K562 (cell line): ENCODE data around the gene CHIC2. TPM values are rescaled to one million over a fixed set of nuclear protein-coding genes. Genes with fewer than 3 reads are reported as not detected.

Experiments
- ATAC-seq: fragments of 200-7000 bp; cut with Tn5 transposase; 3 replicates; pipeline ENCODE4 v1.9.1; 2020; ENCODE audit warnings: moderate library complexity
- BruUV-seq: library from RNA; stranded (reverse); fragments of 400-500 nt; replicated peaks from 2 replicates; lab custom pipeline; 2021; lab: Mats Ljungman, UMichigan
- CTCF ChIA-PET: fragments of 300-600 bp; formaldehyde crosslinking; extraction: SDS; loops from one replicate; lab custom pipeline; 2021; ENCODE audit warnings: low intra/inter-chr PET ratio; lab: Yijun Ruan, JAX
- POLR2A ChIA-PET: fragments of 300-600, 350-650 bp; sonication (Branson Sonifier 250); formaldehyde crosslinking; extraction: SDS; loops from one replicate; lab custom pipeline; 2021; ENCODE audit warnings: antibody characterized with exemption, inconsistent platforms; lab: Yijun Ruan, JAX
- DNase-seq, 4 experiments: peaks; one replicate each; pipeline versions ENCODE4 v3.0.0 to v3.0.0-alpha.2; 2011 to 2018; ENCODE audit warnings: low spot score in 3 of 4, mixed read lengths in 3 of 4; ENCODE audit errors: extremely low read depth in 1 of 4
- FAIRE-seq: peaks from 2 replicates; lab custom pipeline; 2011; peaks lifted over from hg19 to GRCh38; lab: Jason Lieb, UNC
- H2AFZ ChIP-seq: 2 replicates; pipeline ENCODE4 v1.6.0; 2011; ENCODE audit warnings: low read depth, low read length, control low read depth, inconsistent platforms
- H3K27ac ChIP-seq: fragments of 200-600 bp; 3 replicates; pipeline ENCODE4 v1.8.0; 2011; ENCODE audit warnings: low read depth, mild to moderate bottlenecking, control low read depth, inconsistent platforms, low read length, moderate library complexity, mixed read lengths; ENCODE audit errors: extremely low read depth
- H3K27me3 ChIP-seq, 2 experiments: fragments of 300-600 bp in 1 of 2; 2 replicates in 1 of 2; 3 replicates in 1 of 2; pipeline versions ENCODE4 v1.6.0 to v1.8.0; 2011; ENCODE audit warnings: inconsistent platforms in 2 of 2, low read length in 2 of 2, mild to moderate bottlenecking in 1 of 2, mixed read lengths in 1 of 2, moderate library complexity in 1 of 2; ENCODE audit not compliant: control insufficient read depth in 2 of 2, insufficient read depth in 2 of 2
- H3K36me3 ChIP-seq: fragments of 300-600 bp; 3 replicates; pipeline ENCODE4 v1.8.0; 2011; ENCODE audit warnings: mild to moderate bottlenecking, low read length, inconsistent platforms; ENCODE audit not compliant: control insufficient read depth, insufficient read depth
- H3K4me1 ChIP-seq, 2 experiments: fragments of 200-600 bp in 1 of 2; replicated peaks in 1 of 2; 2 replicates in 1 of 2; 3 replicates in 1 of 2; pipeline versions ENCODE4 v1.5.1 to v1.8.0; 2011; ENCODE audit warnings: inconsistent platforms in 2 of 2, low read length in 2 of 2, mild to moderate bottlenecking in 1 of 2, mixed read lengths in 1 of 2, moderate library complexity in 1 of 2; ENCODE audit not compliant: control insufficient read depth in 2 of 2, insufficient read depth in 2 of 2
- H3K4me2 ChIP-seq: 2 replicates; pipeline ENCODE4 v1.6.1; 2011; ENCODE audit warnings: low read length, control low read depth, inconsistent platforms, mixed read lengths; ENCODE audit not compliant: insufficient read depth
- H3K4me3 ChIP-seq: fragments of 200-600 bp; sonication (generic), shearing (Covaris generic); 2 replicates; pipeline ENCODE4 v1.5.1; 2016; ENCODE audit warnings: control low read depth, inconsistent platforms
- H3K79me2 ChIP-seq: fragments of 200-600 bp; 3 replicates; pipeline ENCODE4 v1.8.0; 2011; ENCODE audit warnings: low read length, inconsistent platforms; ENCODE audit not compliant: control insufficient read depth, insufficient read depth
- H3K9ac ChIP-seq, 2 experiments: 2 replicates each; pipeline versions ENCODE4 v1.6.0 to v1.6.1; 2011; ENCODE audit warnings: low read depth in 2 of 2, low read length in 2 of 2, control low read depth in 1 of 2, inconsistent platforms in 1 of 2, mild to moderate bottlenecking in 1 of 2, mixed read lengths in 1 of 2; ENCODE audit not compliant: insufficient read depth in 1 of 2
- H3K9me1 ChIP-seq: one replicate; pipeline ENCODE4 v1.6.0; 2011; ENCODE audit warnings: inconsistent platforms, mild to moderate bottlenecking, low read length, moderate library complexity; ENCODE audit not compliant: control insufficient read depth, insufficient read depth
- H3K9me3 ChIP-seq: replicated peaks from 2 replicates; pipeline ENCODE4 v1.5.1; 2011; ENCODE audit warnings: low read depth, low read length, inconsistent platforms; ENCODE audit not compliant: control insufficient read depth, insufficient read depth
- H4K20me1 ChIP-seq: replicated peaks from 2 replicates; pipeline ENCODE4 v1.6.1; 2011; ENCODE audit warnings: low read length, inconsistent platforms, mixed read lengths; ENCODE audit not compliant: control insufficient read depth, insufficient read depth
- DPF2 ChIP-seq: fragments of 450-650 bp; IDR thresholded peaks from 2 replicates; pipeline ENCODE4 v1.6.1; 2016
- EGR1 ChIP-seq: fragments of 450-650 bp; conservative IDR thresholded peaks from 2 replicates; pipeline ENCODE4 v1.6.1; 2017; ENCODE audit warnings: mild to moderate bottlenecking
- GTF2E2 ChIP-seq: fragments of 200-800 bp; sonication (Bioruptor generic); IDR thresholded peaks from 2 replicates; pipeline ENCODE4 v1.6.1; 2016; ENCODE audit warnings: missing genetic modification characterization, missing compliant biosample characterization
- HNRNPUL1 ChIP-seq: fragments of 200-400 bp; formaldehyde crosslinking; IDR thresholded peaks from 2 replicates; pipeline ENCODE4 v1.6.1; 2017; ENCODE audit warnings: low read length
- MCM2 ChIP-seq: fragments of 450-650 bp; IDR thresholded peaks from 2 replicates; pipeline ENCODE4 v1.6.1; 2017; ENCODE audit warnings: low read depth, mild to moderate bottlenecking
- PTRF ChIP-seq: fragments of 450-650 bp; IDR thresholded peaks from 2 replicates; pipeline ENCODE4 v1.6.1; 2016; ENCODE audit warnings: mild to moderate bottlenecking, missing genetic modification characterization, missing compliant biosample characterization
- RFX1 ChIP-seq: fragments of 450-650 bp; IDR thresholded peaks from 2 replicates; pipeline ENCODE4 v1.6.1; 2016; ENCODE audit warnings: mild to moderate bottlenecking, moderate library complexity
- WGBS: fragments of 100-300 bp; shearing (Covaris generic); methylation state at CpG from one replicate; pipeline ENCODE4 v1.1.6; 2016; ENCODE audit warnings: low coverage, mixed read lengths; ENCODE audit not compliant: insufficient coverage; ENCODE audit errors: missing lambda C conversion rate; 5-methylcytosine and 5-hydroxymethylcytosine counted together
- in situ Hi-C: fragments of 300-500 bp; cut with MboI; formaldehyde crosslinking; loops from 4 replicates; pipeline ENCODE4 v1.15.0; 2018; ENCODE audit warnings: inconsistent platforms, mixed read lengths
- intact Hi-C: fragments of 100-400 bp; cut with micrococcal nuclease; formaldehyde crosslinking; loops from 2 replicates; pipeline ENCODE4 v1.14.2; 2022
- polyA plus RNA-seq, 8 experiments: library from polyadenylated mRNA; depleted of rRNA in 4 of 8; stranded (reverse) in 5 of 8; unstranded in 3 of 8; fragments of >200 nt; fragmentation: Nextera tagmentation in 2 of 8; fragmentation: Illumina TruSeq in 1 of 8; extraction: Ambion mirVana in 2 of 8; extraction: Trizol in 1 of 8; gene quantifications; 2 replicates each; pipeline versions ENCODE4 v1.2.1 to v1.2.3, GENCODE V29; 2011 to 2014; ENCODE audit warnings: inconsistent platforms in 1 of 8, missing spikeins in 1 of 8
- total RNA-seq, 7 experiments: library from RNA; depleted of rRNA in 6 of 7; stranded (reverse); fragments of >200 nt in 6 of 7; fragmentation: Illumina TruSeq in 2 of 7; extraction: Trizol in 2 of 7; gene quantifications; 2 replicates each; pipeline versions ENCODE4 v1.2.1 to v1.2.3, GENCODE V29; 2011 to 2021; ENCODE audit warnings: low replicate concordance in 1 of 7
- TF ChIP-seq, protein P1 (sequence below): sonication (generic); formaldehyde crosslinking; IDR thresholded peaks from 2 replicates; pipeline ENCODE4 v1.8.0; 2022; ENCODE audit warnings: mild to moderate bottlenecking, missing genetic modification reagents
- TF ChIP-seq, protein P2 (sequence below): fragments of 250-450 bp; sonication (Bioruptor Pico); IDR thresholded peaks from 2 replicates; pipeline ENCODE4 v1.5.1; 2021; ENCODE audit warnings: mild to moderate bottlenecking

Gene CHIC2
- total and polyA plus RNA-seq, 9 of the 15 experiments (the other 6 are each of a cell fraction or from before 2014, with no cell fraction given) = 0.89 to 25.1 (median 12.1) TPM

DNA sequence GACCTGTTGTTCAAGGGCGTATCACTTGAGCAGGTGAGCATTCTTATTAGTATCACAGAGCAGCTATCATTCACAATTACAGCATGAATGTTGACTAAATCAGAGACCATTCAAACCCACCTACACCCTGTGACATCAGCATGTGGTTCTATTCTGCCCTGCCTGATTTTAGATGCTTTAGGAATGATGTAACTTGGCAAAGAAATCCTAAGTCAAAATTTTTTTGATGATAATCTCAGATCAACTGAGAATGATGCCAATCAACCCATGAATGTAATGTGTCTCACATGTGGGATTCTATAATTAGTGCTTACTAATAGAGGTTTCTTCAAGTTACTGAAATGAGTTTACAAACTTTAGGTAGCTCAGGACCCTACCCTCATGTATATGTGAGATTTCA lies 13.4 kb upstream of the CHIC2 start:
- 0% methylated on average over 1 of the region's 1 CpG for WGBS
- H3K4me3 ChIP-seq = no peak overlapping the region
- H3K4me1 ChIP-seq = no peaks in the 10 kb centered on the region
- in situ Hi-C loops = no loop called here
- no peak for FAIRE-seq
- ChIA-PET CTCF (no interaction called here), POLR2A (no interaction called here)
- intact Hi-C loops = no loop called here
- H3K9ac ChIP-seq = no peak overlapping the region
- no peak for DNase-seq
- H4K20me1 ChIP-seq = no peaks in the 10 kb centered on the region
- no peaks in the 10 kb centered on the region for H3K36me3 ChIP-seq
- no peaks in the 10 kb centered on the region for H3K79me2 ChIP-seq
- no peak overlapping the region for H3K4me2 ChIP-seq
- no peak overlapping the region for H3K27ac ChIP-seq
- ATAC-seq = no peak
- no peaks in the 10 kb centered on the region for H3K9me1 ChIP-seq
- peaks cover 7% of the 10 kb centered on the region in 2 experiments; a peak in 3 of 5 replicates for H3K27me3 ChIP-seq
- H3K9me3 ChIP-seq = no peaks in the 10 kb centered on the region
- BruUV-seq = no TSS peak
- no peak overlapping the region for H2AFZ ChIP-seq
- TF ChIP-seq, protein P1, sequence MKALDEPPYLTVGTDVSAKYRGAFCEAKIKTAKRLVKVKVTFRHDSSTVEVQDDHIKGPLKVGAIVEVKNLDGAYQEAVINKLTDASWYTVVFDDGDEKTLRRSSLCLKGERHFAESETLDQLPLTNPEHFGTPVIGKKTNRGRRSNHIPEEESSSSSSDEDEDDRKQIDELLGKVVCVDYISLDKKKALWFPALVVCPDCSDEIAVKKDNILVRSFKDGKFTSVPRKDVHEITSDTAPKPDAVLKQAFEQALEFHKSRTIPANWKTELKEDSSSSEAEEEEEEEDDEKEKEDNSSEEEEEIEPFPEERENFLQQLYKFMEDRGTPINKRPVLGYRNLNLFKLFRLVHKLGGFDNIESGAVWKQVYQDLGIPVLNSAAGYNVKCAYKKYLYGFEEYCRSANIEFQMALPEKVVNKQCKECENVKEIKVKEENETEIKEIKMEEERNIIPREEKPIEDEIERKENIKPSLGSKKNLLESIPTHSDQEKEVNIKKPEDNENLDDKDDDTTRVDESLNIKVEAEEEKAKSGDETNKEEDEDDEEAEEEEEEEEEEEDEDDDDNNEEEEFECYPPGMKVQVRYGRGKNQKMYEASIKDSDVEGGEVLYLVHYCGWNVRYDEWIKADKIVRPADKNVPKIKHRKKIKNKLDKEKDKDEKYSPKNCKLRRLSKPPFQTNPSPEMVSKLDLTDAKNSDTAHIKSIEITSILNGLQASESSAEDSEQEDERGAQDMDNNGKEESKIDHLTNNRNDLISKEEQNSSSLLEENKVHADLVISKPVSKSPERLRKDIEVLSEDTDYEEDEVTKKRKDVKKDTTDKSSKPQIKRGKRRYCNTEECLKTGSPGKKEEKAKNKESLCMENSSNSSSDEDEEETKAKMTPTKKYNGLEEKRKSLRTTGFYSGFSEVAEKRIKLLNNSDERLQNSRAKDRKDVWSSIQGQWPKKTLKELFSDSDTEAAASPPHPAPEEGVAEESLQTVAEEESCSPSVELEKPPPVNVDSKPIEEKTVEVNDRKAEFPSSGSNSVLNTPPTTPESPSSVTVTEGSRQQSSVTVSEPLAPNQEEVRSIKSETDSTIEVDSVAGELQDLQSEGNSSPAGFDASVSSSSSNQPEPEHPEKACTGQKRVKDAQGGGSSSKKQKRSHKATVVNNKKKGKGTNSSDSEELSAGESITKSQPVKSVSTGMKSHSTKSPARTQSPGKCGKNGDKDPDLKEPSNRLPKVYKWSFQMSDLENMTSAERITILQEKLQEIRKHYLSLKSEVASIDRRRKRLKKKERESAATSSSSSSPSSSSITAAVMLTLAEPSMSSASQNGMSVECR (CRISPR knock-in tag) = no peak
- TF ChIP-seq MCM2 (no peak), HNRNPUL1 (no peak), EGR1 (no peak), RFX1 (no peak), GTF2E2 (tag) (no peak), DPF2 (no peak), PTRF (tag) (no peak)
- TF ChIP-seq, protein P2, sequence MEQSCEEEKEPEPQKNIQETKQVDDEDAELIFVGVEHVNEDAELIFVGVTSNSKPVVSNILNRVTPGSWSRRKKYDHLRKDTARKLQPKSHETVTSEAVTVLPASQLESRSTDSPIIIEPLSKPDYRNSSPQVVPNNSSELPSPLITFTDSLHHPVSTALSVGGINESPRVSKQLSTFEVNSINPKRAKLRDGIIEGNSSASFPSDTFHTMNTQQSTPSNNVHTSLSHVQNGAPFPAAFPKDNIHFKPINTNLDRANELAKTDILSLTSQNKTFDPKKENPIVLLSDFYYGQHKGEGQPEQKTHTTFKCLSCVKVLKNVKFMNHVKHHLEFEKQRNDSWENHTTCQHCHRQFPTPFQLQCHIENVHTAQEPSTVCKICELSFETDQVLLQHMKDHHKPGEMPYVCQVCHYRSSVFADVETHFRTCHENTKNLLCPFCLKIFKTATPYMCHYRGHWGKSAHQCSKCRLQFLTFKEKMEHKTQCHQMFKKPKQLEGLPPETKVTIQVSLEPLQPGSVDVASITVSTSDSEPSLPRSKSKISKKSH (CRISPR knock-in tag) = no peak
